Glomerular visceral epithelial cell (primary cell): Measurements from ENCODE around the gene CACNG4.
"Not testable (repeated sequence)": the region's sequence is repeated elsewhere in the genome, so short reads cannot be mapped to it uniquely, and the experiment has no call there.

Experiments
- DNase-seq: peaks from one replicate; pipeline ENCODE4 v3.0.0-alpha.2; 2016; ENCODE audit errors: extremely low spot score

Gene CACNG4

DNA sequence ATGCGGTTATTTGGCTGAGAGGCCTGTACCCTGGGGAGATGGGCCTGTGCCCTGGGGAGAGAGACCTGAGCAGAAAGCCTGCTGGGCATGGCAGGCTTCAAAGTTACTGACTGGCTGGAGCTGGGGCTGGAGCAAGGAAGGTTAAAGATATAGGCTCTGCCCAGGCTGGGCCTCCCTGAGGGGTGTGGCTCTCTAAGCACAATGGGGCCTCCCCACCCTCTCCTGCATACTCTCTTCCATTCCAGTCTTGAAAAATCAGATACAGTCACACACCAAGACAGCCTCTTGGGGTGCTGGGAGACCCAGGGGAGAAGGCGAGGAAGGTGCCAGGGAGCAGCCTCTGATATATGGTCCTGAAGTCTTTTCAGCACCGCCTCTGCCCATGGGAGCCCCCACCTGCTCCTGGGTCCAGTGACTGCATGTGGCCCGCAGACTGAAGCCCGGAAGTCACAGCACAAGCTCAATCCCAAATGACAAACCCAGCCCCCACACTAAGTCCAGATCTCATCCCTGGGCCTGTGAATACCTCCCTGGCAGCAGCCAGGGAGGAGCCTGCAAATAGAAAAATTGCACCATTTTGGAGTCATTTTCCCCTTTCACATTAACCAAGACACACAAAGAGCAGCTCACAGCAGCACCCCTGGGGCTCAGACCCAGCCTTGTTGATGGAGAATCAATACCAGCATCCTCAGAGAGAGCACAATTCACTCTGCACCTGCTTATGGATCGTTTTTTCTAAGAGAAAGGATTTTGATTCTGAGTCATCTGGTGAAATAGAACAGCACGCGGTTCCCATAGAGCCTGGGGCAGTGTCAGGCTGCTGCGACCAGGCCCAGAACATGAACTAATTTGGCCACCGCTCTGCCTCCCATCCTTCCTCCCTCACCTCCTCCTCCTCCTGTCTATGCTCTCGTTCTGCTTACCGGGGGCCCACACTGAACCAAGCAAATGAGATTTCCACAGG, 54.2 kb downstream of the CACNG4 start:
- no peak for DNase-seq

DNA sequence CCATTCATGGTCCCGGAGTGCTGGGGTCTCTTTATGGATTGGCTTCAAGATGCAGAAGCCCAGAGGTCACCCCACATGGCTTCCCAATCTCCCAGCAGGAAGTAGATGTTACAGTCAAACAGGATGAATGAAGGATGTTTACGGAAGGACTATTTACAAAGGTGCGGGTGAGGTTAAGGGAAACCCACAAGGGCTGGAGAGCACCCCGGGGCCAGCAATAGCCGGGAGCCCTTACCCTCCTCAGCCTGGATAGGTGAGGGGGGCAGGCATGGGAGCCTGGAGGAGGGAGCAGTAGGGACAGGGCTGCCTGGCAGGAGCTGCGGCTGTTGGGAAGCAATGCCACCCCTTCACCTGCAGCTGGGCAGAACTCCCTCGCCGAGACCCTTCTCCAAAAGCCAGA, 55.3 kb downstream of the CACNG4 start:
- DNase-seq = no peak

DNA sequence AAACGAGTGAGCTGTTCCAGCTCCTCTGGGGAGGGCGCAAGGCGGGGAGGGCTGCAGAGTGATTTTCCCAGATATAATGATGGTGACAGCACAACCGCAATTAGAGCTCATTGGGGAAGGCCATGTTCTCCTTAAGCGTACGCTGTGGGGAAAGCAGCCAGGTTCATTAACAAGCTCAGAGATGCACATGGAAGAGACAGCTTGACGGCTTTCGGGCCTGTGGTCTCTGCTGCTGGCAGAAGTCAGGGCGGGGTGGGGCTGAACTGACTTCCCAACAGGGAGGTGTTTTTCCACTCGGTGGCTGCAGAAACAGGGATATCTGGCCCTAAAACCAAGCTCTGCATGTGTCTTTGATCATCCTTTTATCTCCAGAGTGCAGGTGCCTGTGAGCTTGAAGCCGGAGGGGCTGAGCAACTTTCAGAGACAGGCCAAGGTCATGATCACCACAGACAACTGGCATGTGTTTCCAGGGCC, 55.8 kb downstream of the CACNG4 start:
- DNase-seq = no peak

DNA sequence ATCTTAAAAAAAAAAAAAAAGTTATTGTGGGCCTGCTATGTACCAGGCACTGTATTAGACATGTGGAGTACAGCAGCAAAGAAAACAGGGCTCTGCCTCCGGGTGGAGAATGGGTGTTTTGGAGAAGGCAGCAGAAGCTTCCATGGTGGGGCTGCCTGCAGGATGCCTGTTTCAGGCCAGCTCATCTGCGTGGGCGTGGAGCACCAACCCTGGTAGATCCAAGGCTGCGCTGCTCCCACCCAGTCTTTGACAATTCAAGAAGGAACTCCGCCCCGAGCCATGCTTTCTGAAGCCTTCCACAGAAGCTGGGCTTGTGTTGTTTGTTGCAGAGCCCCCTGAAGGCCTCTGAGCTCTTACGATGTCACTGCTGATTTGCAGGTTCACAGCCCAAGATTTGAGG, 56.7 kb downstream of the CACNG4 start:
- DNase-seq = no peak

DNA sequence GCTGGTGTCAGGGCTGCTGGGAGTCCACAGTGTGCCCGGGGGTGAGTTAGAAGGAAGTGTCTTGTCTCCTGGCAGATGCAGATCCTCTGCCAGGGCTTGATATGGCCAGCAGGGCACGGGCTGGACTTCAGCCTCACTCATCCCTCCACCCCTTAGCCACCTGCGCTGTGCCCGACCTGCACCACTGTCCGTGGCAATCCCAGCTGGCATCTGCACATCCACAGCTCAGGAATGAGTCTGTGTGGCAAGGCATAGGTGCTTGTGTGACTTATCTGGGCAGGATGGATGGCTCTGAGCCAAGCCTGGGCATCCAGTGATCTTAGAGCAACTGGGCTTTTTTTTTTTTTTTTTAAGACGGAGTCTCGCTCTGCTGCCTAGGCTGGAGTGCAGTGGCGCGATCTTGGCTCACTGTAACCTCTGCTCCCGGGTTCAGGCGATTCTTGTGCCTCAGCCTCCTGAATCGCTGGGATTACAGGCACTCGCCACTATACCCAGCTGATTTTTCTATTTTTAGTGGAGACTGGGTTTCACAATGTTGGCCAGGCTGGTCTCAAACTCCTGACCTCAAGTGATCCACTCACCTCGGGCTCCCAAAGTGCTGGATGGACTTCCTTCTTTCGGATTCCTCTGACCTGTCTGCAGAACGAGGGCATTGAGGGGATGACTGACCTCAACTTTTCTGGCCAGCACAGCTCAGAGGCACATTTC, 57.4 kb downstream of the CACNG4 start:
- DNase-seq = no peak

DNA sequence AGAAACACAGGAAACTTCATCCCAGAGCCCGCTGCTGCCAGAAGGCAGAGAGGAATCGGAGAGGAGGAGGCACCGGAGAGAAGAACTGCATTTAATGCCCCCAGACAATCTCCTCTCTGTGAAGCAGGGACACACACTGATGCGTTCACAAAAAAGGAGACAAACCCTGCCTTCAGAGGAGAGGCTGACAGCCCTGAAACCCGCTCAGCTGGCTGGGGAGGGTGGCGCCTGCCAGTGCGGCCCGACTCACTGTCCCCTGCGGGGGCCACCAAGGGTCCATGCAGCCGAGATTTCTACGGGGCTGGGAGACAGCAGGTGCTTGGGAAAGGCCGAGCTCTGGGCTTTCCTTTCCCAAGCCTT, 57.9 kb downstream of the CACNG4 start:
- DNase-seq = no peak

DNA sequence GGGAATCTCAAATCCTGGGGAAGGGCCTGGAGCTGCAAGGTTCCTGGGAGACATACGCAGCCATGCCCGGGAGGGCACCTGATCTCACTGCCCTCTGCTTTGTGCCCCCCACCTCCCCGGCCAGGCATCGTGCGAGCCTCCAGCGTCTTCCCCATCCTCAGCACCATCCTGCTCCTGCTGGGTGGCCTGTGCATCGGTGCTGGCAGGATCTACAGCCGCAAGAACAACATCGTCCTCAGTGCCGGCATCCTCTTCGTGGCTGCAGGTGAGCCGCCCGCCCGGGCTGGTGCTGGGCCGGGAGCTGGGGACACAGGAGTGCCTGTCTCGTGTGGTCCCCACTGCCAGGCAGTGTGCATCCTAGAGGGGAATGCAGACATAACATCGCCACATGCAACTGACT, 60.2 kb downstream of the CACNG4 start:
- no peak for DNase-seq

DNA sequence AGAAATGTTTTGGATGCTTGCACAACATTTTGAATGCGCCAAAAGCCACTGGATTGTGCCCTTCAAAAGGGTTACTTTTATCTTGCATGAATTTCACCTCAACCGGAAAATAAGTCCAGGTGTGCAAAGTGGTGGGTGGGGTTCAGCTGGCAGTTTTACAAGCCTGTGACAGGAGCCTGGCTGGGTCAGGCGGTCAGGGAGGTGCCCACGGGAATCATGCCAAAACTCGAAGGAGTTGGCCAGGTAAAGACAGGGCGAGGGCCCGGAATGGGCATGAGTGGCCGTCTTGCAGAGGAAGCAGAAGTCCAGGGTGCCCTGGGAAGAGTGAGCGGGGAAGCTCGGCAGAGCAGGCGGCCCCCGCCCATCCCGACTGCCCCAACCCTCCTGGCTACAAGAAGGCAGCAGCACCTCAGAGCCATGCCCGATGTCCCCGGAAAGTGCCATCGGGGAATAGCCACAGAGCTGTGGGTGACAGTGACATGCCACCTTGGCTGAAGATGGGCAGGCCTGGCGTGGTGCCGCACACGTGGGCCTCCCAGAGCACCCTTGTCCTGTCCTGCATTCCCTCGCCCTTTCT, 60.8 kb downstream of the CACNG4 start:
- DNase-seq = no peak

DNA sequence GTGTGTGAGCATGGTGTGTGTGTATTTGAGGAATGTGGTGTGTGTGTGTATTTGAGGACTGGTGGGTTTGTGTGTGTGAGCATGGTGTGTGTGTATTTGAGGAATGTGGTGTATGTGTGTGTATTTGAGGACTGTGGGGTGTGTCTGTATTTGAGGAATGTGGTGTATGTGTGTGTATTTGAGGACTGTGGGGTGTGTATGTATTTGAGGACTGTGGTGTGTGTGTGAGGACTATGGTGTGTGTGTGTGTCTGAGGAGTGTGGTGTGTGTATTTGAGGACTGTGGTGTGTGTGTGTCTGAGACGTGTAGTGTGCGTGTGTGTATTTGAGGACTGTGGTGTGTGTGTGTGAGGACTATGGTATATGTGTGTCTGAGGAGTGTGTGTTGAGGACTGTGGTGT, 61.8 kb downstream of the CACNG4 start:
- no peak for DNase-seq

DNA sequence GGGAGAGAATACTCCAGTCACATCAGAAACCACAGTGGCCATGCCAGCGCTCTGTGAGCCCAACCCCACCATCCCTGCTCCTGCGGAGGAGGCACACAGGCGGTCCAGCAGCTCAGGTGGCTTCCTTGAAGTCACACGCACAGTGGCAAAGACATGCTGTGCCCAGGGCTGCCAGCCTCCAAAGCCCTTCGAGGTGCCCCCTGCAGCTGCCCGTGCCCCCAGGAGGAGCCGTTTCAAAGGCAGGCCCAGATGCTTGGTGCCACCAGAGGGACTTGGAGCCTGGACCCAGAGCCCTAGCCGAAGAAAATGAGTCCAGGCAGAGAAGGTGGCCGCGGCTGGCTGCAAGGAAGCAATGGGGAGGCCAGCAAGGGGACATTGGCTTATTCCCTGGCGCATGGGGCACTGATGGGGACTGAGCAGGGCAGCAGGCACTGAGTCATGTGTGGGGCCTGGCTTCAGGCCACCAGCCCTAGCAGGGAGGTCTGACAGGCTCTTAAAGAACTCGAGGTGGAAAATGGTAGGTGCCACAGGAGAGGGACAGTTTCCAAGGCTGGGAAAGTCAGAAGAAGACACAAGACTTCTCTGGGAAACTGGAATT, 62.6 kb downstream of the CACNG4 start:
- DNase-seq = no peak

DNA sequence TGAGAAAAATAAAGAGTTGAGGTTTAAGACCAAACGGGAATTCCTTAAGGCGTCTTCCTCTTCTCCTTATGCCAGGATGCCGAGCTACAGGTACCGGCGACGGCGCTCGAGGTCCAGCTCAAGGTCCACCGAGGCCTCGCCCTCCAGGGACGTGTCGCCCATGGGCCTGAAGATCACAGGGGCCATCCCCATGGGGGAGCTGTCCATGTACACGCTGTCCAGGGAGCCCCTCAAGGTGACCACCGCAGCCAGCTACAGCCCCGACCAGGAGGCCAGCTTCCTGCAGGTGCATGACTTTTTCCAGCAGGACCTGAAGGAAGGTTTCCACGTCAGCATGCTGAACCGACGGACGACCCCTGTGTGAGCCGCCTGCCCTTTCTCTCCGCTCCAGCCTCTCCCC, 66.1 kb downstream of the CACNG4 start:
- DNase-seq = no peak

DNA sequence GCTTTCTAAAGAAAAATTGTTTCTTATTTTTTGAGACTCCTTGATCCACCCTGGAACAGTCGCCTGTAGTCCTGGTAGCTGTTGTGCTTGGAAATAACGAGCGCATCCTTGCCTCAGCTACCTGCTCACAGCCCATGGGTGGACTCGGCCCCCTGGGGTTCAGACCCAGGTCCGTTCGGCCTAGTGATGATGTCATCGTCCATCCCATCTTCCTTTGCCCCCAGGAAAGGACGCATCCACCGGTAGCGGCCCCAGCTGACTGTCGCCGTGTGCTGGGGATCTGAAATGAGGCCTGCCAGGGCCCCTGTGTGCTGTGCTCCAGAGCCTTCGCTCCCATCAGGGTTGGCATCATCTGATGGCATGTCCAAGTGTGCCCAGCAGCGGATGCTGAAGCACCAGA, 67.9 kb downstream of the CACNG4 start:
- DNase-seq = no peak

DNA sequence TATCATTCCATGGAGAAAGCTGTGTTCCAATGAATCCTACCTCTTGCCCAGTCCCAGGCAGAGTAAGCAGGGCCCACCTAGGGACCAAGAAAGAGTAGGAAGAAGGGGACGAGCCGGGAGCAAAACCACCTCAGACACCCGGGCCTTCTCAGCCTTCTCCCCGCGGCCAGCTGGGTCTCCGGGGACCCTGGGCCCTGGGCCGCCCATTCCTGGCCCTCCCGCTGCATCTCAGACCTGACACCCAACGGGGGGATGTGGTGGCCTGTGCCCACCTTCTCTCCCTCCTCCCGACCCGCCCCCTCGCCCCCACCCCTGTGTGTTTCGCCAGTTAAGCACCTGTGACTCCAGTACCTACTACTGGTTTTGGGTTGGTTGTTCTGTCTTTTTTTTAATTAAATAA, 68.5 kb downstream of the CACNG4 start:
- no peak for DNase-seq

DNA sequence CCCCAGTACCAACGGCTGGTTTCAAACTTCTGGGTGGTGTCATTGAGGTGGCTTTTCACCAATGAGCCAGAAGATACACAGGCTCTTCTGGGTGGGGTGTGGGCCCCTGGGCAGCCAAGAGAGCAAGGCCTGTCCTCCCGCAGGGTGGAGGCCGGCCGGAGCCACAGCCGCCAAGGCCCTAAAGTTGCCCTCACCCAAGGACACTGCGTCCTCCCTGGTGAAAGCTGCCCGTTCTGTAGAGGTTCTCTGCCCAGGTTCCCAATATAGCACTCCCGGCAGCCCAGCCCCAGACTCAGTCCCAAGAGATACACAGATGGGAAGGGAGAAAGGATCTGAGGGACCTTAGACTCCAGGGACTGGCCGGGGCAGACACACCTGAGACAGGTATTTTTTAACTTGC, 69.1 kb downstream of the CACNG4 start:
- DNase-seq = no peak

DNA sequence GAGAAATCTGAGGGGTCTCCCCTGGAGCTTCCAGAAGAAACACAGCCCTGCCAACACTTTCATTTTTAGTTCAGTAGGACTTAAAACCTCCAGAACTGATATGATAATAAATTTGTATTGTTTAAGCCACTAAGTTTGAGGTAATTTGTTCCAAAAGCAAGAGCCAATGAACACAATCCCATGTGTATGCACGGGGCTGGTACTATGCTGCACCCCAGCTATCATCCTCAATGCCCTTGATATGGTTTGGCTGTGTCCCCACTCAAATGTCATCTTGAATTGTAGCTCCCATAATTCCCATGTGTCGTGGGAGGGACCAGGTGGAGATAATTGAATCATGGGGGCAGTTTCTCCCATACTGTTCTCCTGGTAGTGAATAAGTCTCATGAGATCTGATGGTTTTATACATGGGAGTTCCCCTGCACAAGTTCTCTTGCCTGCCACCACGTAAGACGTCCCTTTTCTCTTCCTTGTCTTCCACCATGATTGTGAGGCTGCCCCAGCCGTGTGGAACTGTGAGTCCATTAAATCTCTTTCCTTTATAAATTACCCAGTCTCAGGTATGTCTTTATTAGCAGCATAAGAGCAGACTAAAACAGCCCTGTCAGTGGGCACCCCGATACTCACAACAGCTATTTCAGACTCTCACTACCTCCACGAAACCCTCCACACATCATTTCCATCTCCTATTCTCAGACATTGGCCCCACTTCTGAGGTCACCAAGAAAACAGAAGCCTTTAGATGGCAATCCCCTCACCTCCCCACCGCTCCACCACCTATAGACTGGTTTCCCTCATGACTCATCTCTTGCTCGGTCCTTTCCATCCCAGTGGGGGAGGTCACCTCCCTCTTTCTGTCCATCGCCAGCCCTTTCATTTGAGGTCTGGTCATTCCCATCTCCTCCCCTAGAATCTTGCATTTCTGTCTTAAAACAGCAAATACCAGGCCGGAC, 70.9 kb downstream of the CACNG4 start:
- DNase-seq = no peak

DNA sequence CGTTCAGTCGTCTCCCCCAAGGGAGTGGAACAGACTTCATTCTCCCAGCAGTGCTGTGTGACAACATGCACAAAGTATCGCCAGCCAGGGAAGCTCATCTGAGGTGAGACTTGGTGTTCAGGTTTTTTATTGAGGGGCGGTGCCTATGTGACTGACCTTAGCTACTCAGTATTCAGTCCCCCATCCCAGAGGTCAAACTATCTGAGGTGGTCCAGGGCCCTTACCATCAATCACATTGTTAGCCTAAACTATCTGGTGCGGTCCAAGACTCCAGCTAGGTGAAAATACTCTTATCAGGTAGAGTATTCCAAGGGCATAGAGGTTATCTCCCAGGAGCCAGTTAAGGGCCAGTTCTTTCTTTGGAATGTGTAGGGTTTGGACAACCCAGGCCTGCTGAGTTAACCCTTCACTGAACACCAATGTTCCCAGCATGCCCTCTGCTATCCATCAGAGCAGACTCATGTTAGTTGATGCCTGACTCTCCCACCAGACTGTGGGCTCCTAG, 74.4 kb downstream of the CACNG4 start:
- DNase-seq = no peak

DNA sequence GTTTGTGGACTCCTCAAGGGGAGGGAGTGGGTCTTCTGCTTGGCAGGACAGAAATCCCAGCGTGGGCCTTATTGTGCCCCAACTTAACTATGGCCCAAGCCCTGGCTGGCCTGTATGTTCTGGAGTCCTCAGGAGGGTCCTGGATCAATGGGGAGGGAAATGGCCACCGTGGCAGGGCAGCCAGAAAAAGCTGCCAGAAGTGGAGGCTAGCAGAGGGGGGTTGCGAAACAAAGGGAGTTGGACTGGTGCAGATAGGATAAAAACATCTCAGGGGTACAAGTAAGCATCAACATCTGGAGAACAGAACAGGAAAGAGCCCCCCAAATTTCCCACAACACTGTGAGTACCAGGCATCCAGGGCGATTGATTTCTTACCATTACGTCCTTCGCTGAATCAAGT, 76.1 kb downstream of the CACNG4 start:
- no peak for DNase-seq

DNA sequence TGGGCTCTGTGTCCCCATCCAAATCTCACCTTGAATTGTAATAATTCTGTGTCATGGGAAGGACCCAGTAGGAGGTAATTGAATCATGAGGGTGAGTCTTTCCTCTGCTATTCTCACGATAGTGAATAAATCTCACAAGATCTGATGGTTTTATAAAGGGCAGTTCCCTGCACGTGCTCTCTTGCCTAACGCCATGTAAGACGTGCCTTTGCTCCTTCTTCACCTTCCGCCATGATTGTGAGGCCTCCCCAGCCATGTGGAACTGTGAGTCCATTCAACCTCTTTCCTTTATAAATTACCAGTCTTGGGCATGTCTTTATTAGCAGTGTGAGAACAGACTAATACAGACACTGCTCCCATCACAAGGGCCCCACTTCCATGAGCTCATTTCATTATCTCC, 76.6 kb downstream of the CACNG4 start:
- not testable (repeated sequence) for DNase-seq

DNA sequence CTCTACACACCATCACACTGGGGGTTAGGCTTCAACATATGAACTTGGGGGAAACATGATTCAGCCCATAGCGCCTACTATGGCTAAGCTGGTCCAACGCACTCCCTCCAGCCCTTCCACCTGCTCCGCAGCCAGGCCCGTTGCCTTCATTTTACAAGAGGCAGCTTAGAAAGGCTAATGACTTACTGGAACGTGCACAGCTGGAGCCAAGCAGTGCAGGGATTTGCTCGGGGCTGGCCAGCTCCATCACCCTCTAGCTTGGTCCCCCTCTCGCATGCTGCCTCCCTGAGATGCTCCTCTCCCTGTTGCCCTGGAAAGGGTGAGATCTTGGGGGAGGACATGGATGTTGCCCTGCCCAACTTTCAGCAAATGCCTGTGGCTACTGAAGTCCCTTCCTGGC, 77.0 kb downstream of the CACNG4 start:
- DNase-seq = no peak

DNA sequence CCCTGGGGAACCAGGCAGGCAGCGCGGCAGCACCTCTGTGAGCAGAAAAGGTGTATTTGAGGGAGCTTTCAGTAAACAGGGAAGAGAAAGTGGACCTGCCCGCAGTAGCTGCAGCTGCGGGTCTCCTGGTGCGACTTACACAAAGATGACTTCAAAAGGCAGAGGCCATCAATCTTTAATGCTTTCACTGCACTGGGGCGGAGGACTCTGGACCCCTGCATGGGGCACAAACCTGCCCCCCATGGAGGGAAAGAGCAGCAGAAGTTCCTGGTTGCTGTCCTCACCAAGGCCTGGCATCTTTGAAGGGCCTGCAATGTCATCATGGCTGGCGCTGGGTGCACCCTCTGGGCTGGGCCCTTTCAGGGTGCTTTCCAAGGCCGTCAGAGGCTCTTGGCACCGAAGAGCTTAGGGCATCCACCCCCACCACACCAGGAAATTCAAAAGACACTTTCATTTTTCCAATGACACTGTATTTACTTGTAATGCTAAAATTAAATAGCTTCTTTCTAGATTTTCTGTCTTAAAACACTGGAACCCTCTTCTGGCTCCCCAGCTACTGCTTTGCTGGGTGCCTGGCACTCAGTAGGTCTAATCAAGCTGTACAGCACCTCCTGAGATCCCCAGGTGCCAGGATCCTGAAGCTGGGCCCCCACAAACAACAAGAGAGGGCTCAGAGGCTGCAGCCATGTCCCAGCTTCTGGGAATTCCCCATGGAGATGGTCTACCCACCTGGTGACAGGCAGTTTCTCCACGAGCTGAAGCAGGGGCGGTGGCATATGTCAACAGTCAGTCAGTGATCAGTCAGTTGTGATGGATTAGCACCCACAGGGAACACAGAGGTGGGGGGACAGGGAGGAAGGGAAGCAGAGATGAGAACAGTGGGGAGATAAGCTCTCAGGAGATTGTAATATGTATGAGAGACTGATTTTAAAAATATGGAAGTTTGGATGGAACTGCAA, 77.7 kb downstream of the CACNG4 start:
- no peak for DNase-seq
